K562 (cell line): ENCODE measurements around the gene ADD1. TPM values are rescaled to one million over a fixed set of nuclear protein-coding genes. Genes with fewer than 3 reads are reported as not detected.

Experiments
- ETS2 ChIP-seq: IDR thresholded peaks from 2 replicates; pipeline ENCODE4 v1.6.1; 2016; ENCODE audit warnings: borderline replicate concordance, missing genetic modification characterization, mild to moderate bottlenecking, moderate library complexity, missing compliant biosample characterization; ENCODE audit not compliant: poor library complexity, severe bottlenecking
- ETV1 ChIP-seq: fragments of 450-650 bp; conservative IDR thresholded peaks from 2 replicates; pipeline ENCODE4 v1.6.1; 2016; ENCODE audit warnings: missing genetic modification characterization, control low read depth, low read depth, missing compliant biosample characterization
- NCOA6 ChIP-seq: fragments of 450-650 bp; IDR thresholded peaks from 2 replicates; pipeline ENCODE4 v1.6.1; 2017; ENCODE audit warnings: mild to moderate bottlenecking
- PTTG1 ChIP-seq: fragments of 450-650 bp; IDR thresholded peaks from 2 replicates; pipeline ENCODE4 v1.6.1; 2016; ENCODE audit warnings: low read depth, mild to moderate bottlenecking, missing genetic modification characterization, missing compliant biosample characterization
- RBBP5 ChIP-seq: fragments of 200-600 bp; sonication (generic); IDR thresholded peaks from 2 replicates; pipeline ENCODE4 v1.6.1; 2012; ENCODE audit warnings: borderline replicate concordance, mild to moderate bottlenecking, low read length, control low read depth, inconsistent platforms; ENCODE audit not compliant: insufficient read depth, poor library complexity, severe bottlenecking
- TAF9B ChIP-seq: fragments of 450-650 bp; IDR thresholded peaks from 2 replicates; pipeline ENCODE4 v1.6.1; 2018; ENCODE audit warnings: mild to moderate bottlenecking; ENCODE audit not compliant: partially characterized antibody
- TGIF2 ChIP-seq: sonication (generic); formaldehyde crosslinking; IDR thresholded peaks from 2 replicates; pipeline ENCODE4 v1.8.1; 2022; ENCODE audit warnings: mild to moderate bottlenecking, missing genetic modification reagents, moderate library complexity
- ZFP30 ChIP-seq: fragments of 250-450 bp; sonication (Bioruptor Pico); IDR thresholded peaks from 2 replicates; pipeline ENCODE4 v1.8.0; 2022; ENCODE audit warnings: moderate library complexity, mild to moderate bottlenecking, inconsistent platforms, borderline replicate concordance
- ZNF124 ChIP-seq: sonication (generic); formaldehyde crosslinking; IDR thresholded peaks from 2 replicates; pipeline ENCODE4 v1.8.1; 2022; ENCODE audit warnings: missing genetic modification reagents
- polyA plus RNA-seq, 8 experiments: library from polyadenylated mRNA; depleted of rRNA in 4 of 8; stranded (reverse) in 5 of 8; unstranded in 3 of 8; fragments of >200 nt; fragmentation: Nextera tagmentation in 2 of 8; fragmentation: Illumina TruSeq in 1 of 8; extraction: Ambion mirVana in 2 of 8; extraction: Trizol in 1 of 8; gene quantifications; 2 replicates each; pipeline versions ENCODE4 v1.2.1 to v1.2.3, GENCODE V29; 2011 to 2014; ENCODE audit warnings: inconsistent platforms in 1 of 8, missing spikeins in 1 of 8
- total RNA-seq, 7 experiments: library from RNA; depleted of rRNA in 6 of 7; stranded (reverse); fragments of >200 nt in 6 of 7; fragmentation: Illumina TruSeq in 2 of 7; extraction: Trizol in 2 of 7; gene quantifications; 2 replicates each; pipeline versions ENCODE4 v1.2.1 to v1.2.3, GENCODE V29; 2011 to 2021; ENCODE audit warnings: low replicate concordance in 1 of 7
- TF ChIP-seq, protein P1 (sequence below): fragments of 450-650 bp; IDR thresholded peaks from 2 replicates; pipeline ENCODE4 v1.6.1; 2016; ENCODE audit warnings: mild to moderate bottlenecking, moderate library complexity
- TF ChIP-seq, protein P2 (sequence below), 3 experiments: fragments of 200-800 bp in 1 of 3; sonication (Bioruptor generic) in 1 of 3; sonication (generic) in 1 of 3; formaldehyde crosslinking in 1 of 3; IDR thresholded peaks; 2 replicates each; pipeline versions ENCODE4 v1.6.1 to v1.8.0; 2016 to 2022; ENCODE audit warnings: mild to moderate bottlenecking in 2 of 3, missing compliant biosample characterization in 2 of 3, missing genetic modification characterization in 2 of 3, missing genetic modification reagents in 1 of 3
- TF ChIP-seq, protein P3 (sequence below): fragments of 250-450 bp; sonication (Bioruptor Pico); IDR thresholded peaks from 2 replicates; pipeline ENCODE4 v1.5.0; 2021

Gene ADD1
- total and polyA plus RNA-seq, 9 of the 15 experiments (the other 6 are each of a cell fraction or from before 2014, with no cell fraction given) = 17.5 to 153 (median 74.0) TPM

DNA sequence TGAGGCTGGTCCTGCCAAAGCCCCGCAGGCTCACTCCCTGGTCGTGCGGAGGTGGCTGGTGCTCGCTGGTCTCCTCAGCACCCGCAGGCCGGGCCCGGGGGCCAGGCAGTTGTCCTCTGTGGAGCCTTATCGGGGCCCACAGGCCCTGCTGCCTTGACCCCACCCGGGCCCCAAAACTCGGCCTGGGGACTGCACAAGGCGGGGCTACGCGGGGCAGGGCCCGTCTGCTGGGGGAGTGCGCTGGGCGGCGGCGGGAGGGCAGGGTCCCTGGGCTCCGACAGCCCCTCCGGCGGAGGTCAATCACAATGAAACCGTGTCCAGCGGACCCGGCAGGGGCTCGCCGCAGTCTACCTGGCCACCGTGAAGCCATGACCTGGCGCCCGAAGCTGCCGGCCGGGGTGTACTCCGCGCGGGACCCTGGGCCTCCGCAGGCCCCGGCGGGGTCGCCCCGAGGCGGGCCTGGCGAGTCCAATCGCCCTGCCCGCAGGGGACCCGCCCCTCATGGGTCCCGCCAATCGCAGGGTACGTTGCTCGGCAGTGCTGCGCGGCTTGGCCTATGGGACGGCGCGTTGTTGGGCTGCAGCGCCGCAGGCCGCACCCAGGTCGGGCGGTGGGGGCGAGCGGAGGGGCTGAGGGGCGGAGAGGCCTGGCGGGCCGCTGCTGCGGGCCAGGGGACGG is at the start of gene ADD1 (continued):
- TF ChIP-seq ZFP30 (CRISPR knock-in tag) = no peak
- TF ChIP-seq ZNF124 (CRISPR knock-in tag) = no peak
- TF ChIP-seq TAF9B = no peak
- TF ChIP-seq RBBP5 = peak; percentile 82
- TF ChIP-seq TGIF2 (CRISPR knock-in tag) = no peak
- no peak for TF ChIP-seq ETS2
- no peak for TF ChIP-seq NCOA6
- TF ChIP-seq, protein P1, sequence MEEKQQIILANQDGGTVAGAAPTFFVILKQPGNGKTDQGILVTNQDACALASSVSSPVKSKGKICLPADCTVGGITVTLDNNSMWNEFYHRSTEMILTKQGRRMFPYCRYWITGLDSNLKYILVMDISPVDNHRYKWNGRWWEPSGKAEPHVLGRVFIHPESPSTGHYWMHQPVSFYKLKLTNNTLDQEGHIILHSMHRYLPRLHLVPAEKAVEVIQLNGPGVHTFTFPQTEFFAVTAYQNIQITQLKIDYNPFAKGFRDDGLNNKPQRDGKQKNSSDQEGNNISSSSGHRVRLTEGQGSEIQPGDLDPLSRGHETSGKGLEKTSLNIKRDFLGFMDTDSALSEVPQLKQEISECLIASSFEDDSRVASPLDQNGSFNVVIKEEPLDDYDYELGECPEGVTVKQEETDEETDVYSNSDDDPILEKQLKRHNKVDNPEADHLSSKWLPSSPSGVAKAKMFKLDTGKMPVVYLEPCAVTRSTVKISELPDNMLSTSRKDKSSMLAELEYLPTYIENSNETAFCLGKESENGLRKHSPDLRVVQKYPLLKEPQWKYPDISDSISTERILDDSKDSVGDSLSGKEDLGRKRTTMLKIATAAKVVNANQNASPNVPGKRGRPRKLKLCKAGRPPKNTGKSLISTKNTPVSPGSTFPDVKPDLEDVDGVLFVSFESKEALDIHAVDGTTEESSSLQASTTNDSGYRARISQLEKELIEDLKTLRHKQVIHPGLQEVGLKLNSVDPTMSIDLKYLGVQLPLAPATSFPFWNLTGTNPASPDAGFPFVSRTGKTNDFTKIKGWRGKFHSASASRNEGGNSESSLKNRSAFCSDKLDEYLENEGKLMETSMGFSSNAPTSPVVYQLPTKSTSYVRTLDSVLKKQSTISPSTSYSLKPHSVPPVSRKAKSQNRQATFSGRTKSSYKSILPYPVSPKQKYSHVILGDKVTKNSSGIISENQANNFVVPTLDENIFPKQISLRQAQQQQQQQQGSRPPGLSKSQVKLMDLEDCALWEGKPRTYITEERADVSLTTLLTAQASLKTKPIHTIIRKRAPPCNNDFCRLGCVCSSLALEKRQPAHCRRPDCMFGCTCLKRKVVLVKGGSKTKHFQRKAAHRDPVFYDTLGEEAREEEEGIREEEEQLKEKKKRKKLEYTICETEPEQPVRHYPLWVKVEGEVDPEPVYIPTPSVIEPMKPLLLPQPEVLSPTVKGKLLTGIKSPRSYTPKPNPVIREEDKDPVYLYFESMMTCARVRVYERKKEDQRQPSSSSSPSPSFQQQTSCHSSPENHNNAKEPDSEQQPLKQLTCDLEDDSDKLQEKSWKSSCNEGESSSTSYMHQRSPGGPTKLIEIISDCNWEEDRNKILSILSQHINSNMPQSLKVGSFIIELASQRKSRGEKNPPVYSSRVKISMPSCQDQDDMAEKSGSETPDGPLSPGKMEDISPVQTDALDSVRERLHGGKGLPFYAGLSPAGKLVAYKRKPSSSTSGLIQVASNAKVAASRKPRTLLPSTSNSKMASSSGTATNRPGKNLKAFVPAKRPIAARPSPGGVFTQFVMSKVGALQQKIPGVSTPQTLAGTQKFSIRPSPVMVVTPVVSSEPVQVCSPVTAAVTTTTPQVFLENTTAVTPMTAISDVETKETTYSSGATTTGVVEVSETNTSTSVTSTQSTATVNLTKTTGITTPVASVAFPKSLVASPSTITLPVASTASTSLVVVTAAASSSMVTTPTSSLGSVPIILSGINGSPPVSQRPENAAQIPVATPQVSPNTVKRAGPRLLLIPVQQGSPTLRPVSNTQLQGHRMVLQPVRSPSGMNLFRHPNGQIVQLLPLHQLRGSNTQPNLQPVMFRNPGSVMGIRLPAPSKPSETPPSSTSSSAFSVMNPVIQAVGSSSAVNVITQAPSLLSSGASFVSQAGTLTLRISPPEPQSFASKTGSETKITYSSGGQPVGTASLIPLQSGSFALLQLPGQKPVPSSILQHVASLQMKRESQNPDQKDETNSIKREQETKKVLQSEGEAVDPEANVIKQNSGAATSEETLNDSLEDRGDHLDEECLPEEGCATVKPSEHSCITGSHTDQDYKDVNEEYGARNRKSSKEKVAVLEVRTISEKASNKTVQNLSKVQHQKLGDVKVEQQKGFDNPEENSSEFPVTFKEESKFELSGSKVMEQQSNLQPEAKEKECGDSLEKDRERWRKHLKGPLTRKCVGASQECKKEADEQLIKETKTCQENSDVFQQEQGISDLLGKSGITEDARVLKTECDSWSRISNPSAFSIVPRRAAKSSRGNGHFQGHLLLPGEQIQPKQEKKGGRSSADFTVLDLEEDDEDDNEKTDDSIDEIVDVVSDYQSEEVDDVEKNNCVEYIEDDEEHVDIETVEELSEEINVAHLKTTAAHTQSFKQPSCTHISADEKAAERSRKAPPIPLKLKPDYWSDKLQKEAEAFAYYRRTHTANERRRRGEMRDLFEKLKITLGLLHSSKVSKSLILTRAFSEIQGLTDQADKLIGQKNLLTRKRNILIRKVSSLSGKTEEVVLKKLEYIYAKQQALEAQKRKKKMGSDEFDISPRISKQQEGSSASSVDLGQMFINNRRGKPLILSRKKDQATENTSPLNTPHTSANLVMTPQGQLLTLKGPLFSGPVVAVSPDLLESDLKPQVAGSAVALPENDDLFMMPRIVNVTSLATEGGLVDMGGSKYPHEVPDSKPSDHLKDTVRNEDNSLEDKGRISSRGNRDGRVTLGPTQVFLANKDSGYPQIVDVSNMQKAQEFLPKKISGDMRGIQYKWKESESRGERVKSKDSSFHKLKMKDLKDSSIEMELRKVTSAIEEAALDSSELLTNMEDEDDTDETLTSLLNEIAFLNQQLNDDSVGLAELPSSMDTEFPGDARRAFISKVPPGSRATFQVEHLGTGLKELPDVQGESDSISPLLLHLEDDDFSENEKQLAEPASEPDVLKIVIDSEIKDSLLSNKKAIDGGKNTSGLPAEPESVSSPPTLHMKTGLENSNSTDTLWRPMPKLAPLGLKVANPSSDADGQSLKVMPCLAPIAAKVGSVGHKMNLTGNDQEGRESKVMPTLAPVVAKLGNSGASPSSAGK = no peak; the same call in 1 of the 2 replicates
- TF ChIP-seq, protein P2, sequence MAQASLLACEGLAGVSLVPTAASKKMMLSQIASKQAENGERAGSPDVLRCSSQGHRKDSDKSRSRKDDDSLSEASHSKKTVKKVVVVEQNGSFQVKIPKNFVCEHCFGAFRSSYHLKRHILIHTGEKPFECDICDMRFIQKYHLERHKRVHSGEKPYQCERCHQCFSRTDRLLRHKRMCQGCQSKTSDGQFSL (CRISPR knock-in tag; IDR thresholded peaks at IDR 0.05) = no peak
- TF ChIP-seq, protein P2 (tag; IDR thresholded peaks at IDR 0.05) = no peak
- no peak for TF ChIP-seq PTTG1 (tag)
- TF ChIP-seq, protein P3, sequence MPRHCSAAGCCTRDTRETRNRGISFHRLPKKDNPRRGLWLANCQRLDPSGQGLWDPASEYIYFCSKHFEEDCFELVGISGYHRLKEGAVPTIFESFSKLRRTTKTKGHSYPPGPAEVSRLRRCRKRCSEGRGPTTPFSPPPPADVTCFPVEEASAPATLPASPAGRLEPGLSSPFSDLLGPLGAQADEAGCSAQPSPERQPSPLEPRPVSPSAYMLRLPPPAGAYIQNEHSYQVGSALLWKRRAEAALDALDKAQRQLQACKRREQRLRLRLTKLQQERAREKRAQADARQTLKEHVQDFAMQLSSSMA (CRISPR knock-in tag) = no peak
- no peak for TF ChIP-seq ETV1 (tag)
